ENCODE data around the gene HELQ.

Gene HELQ

GRCh38 chr4:83364312-83364711, 91.3 kb downstream of the HELQ start:
- H3K4me3 ChIP-seq (replicated peaks; ENCODE audit: low read depth, low read length) = no peak overlapping the region
- no peak for DNase-seq (ENCODE audit: extremely low read depth, insufficient read length)
- no peak for TF ChIP-seq CTCF (IDR thresholded peaks at IDR 0.05; ENCODE audit: insufficient read depth, low read length, poor library complexity, severe bottlenecking)

GRCh38 chr4:83362492-83363329, 92.9 kb downstream of the HELQ start:
- no peaks in the 10 kb centered on the region for H3K36me3 ChIP-seq (ENCODE audit: control insufficient read depth, insufficient read depth, low read length)
- TF ChIP-seq CTCF (IDR thresholded peaks at IDR 0.05; ENCODE audit: insufficient read depth, low read length, poor library complexity, severe bottlenecking) = peak; percentile 48
- no peak for DNase-seq (ENCODE audit: extremely low read depth, insufficient read length)
- no peaks in the 10 kb centered on the region for H3K27me3 ChIP-seq (replicated peaks; ENCODE audit: control insufficient read depth, insufficient read depth, low read length)
- H3K4me3 ChIP-seq (replicated peaks; ENCODE audit: low read depth, low read length) = no peak overlapping the region

More at GRCh38 chr4:83364312-83364711, 91.3 kb downstream of the HELQ start:
- Histone ChIP-seq H3K27me3 (replicated peaks; ENCODE audit: control insufficient read depth, insufficient read depth, low read length) (no peaks in the 10 kb centered on the region), H3K36me3 (ENCODE audit: control insufficient read depth, insufficient read depth, low read length) (no peaks in the 10 kb centered on the region)

- H3K36me3 ChIP-seq (ENCODE audit: control insufficient read depth, insufficient read depth, low read length) = no peaks in the 10 kb centered on the region
- no peak for TF ChIP-seq CTCF (IDR thresholded peaks at IDR 0.05; ENCODE audit: insufficient read depth, low read length, poor library complexity, severe bottlenecking)
- no peaks in the 10 kb centered on the region for H3K27me3 ChIP-seq (replicated peaks; ENCODE audit: control insufficient read depth, insufficient read depth, low read length)
- DNase-seq (ENCODE audit: extremely low read depth, insufficient read length) = no peak
- H3K4me3 ChIP-seq (replicated peaks; ENCODE audit: low read depth, low read length) = no peak overlapping the region
Measured at GRCh38 chr4:83361416-83362103, 94.1 kb downstream of the HELQ start.

GRCh38 chr4:83360018-83360417, 95.6 kb downstream of the HELQ start:
- no peak for DNase-seq (ENCODE audit: extremely low read depth, insufficient read length)
- no peaks in the 10 kb centered on the region for H3K36me3 ChIP-seq (ENCODE audit: control insufficient read depth, insufficient read depth, low read length)
- no peak for TF ChIP-seq CTCF (IDR thresholded peaks at IDR 0.05; ENCODE audit: insufficient read depth, low read length, poor library complexity, severe bottlenecking)
- H3K27me3 ChIP-seq (replicated peaks; ENCODE audit: control insufficient read depth, insufficient read depth, low read length) = no peaks in the 10 kb centered on the region
- no peak overlapping the region for H3K4me3 ChIP-seq (replicated peaks; ENCODE audit: low read depth, low read length)

GRCh38 chr4:83358410-83358809, 97.2 kb downstream of the HELQ start:
- TF ChIP-seq CTCF (IDR thresholded peaks at IDR 0.05; ENCODE audit: insufficient read depth, low read length, poor library complexity, severe bottlenecking) = no peak
- H3K27me3 ChIP-seq (replicated peaks; ENCODE audit: control insufficient read depth, insufficient read depth, low read length) = no peaks in the 10 kb centered on the region
- DNase-seq (ENCODE audit: extremely low read depth, insufficient read length) = no peak
- no peak overlapping the region for H3K4me3 ChIP-seq (replicated peaks; ENCODE audit: low read depth, low read length)
- H3K36me3 ChIP-seq (ENCODE audit: control insufficient read depth, insufficient read depth, low read length) = no peaks in the 10 kb centered on the region

All from GM06990 (cell line).